B cell (primary cell): ENCODE results near the gene B4GALT5. TPM values are rescaled to one million over a fixed set of nuclear protein-coding genes. Genes with fewer than 3 reads are reported as not detected.

Experiments
- ATAC-seq: fragments of 200-7000 bp; cut with Tn5 transposase; one replicate; pipeline ENCODE4 v1.10.0; 2021; ENCODE audit warnings: low read depth, mild to moderate bottlenecking, moderate number of reproducible peaks, moderate library complexity
- CTCF ChIA-PET: fragments of 350-600 bp; sonication (Branson Sonifier 250); formaldehyde crosslinking; loops from one replicate; lab custom pipeline; 2021; ENCODE audit warnings: antibody characterized with exemption, inconsistent platforms; lab: Charles Lee
- POLR2A ChIA-PET: fragments of 350-600 bp; sonication (Branson Sonifier 250); formaldehyde crosslinking; loops from one replicate; lab custom pipeline; 2021; ENCODE audit warnings: antibody characterized with exemption; lab: Charles Lee
- DNase-seq: peaks from one replicate; pipeline ENCODE4 v3.0.0; 2013
- H2AFZ ChIP-seq: 2 replicates; pipeline ENCODE4 v1.6.1; 2012; ENCODE audit warnings: mild to moderate bottlenecking, low read depth, low read length; ENCODE audit not compliant: insufficient read depth, poor library complexity, severe bottlenecking
- H3K27ac ChIP-seq, 2 donors: 1 replicate in 1 of 2; 2 replicates in 1 of 2; pipeline ENCODE4 v1.5.1; 2012 to 2013; ENCODE audit warnings: low read length in 2 of 2, mild to moderate bottlenecking in 2 of 2, moderate library complexity in 1 of 2
- H3K27me3 ChIP-seq, 4 experiments: fragments of 200-600 bp in 1 of 4; sonication (generic) in 1 of 4; replicated peaks in 1 of 4; 1 replicate in 2 of 4; 2 replicates in 2 of 4; pipeline versions ENCODE4 v1.6.1 to v1.7.0; 2013 to 2016; ENCODE audit warnings: low read length in 3 of 4, mild to moderate bottlenecking in 2 of 4, mixed read lengths in 1 of 4, moderate library complexity in 1 of 4; ENCODE audit not compliant: insufficient read depth in 4 of 4, control insufficient read depth in 3 of 4; ENCODE audit errors: control extremely low read depth in 1 of 4
- H3K36me3 ChIP-seq, 2 experiments: replicated peaks in 1 of 2; 1 replicate in 1 of 2; 2 replicates in 1 of 2; pipeline versions ENCODE4 v1.6.1 to v1.7.1; 2013; ENCODE audit warnings: low read length in 1 of 2; ENCODE audit not compliant: insufficient read depth in 2 of 2, control insufficient read depth in 1 of 2; ENCODE audit errors: control extremely low read depth in 1 of 2, extremely low read depth in 1 of 2
- H3K4me1 ChIP-seq, 2 donors: fragments of 200-600 bp in 1 of 2; sonication (generic) in 1 of 2; 1 replicate in 1 of 2; 2 replicates in 1 of 2; pipeline versions ENCODE4 v1.5.1 to v1.6.1; 2013 to 2017; ENCODE audit warnings: low read length in 2 of 2; ENCODE audit not compliant: control insufficient read depth in 2 of 2, insufficient read depth in 2 of 2
- H3K4me2 ChIP-seq: replicated peaks from 2 replicates; pipeline ENCODE3; 2012; ENCODE audit warnings: mild to moderate bottlenecking, low read depth, low read length; ENCODE audit not compliant: poor library complexity, severe bottlenecking
- H3K4me3 ChIP-seq, 5 experiments: fragments of 200-600 bp in 1 of 5; sonication (generic) in 1 of 5; 1 replicate in 3 of 5; 2 replicates in 2 of 5; pipeline versions ENCODE4 v1.5.1 to v1.7.0; 2011 to 2016; ENCODE audit warnings: low read length in 4 of 5, mild to moderate bottlenecking in 4 of 5, low read depth in 2 of 5, control low read depth in 1 of 5, moderate library complexity in 1 of 5; ENCODE audit not compliant: insufficient read depth in 1 of 5; ENCODE audit errors: control extremely low read depth in 1 of 5, extremely low read depth in 1 of 5
- H3K79me2 ChIP-seq: fragments of 200-600 bp; sonication (generic); one replicate; pipeline ENCODE4 v1.6.0; 2016; ENCODE audit warnings: low read length; ENCODE audit not compliant: control insufficient read depth, insufficient read depth
- H3K9ac ChIP-seq: fragments of 200-600 bp; sonication (generic); 2 replicates; pipeline ENCODE4 v1.6.1; 2017; ENCODE audit warnings: mild to moderate bottlenecking, low read length, moderate library complexity
- H3K9me3 ChIP-seq, 3 donors: one replicate each; pipeline versions ENCODE4 v1.6.1 to v1.7.1; 2013; ENCODE audit warnings: low read length in 2 of 3; ENCODE audit not compliant: control insufficient read depth in 2 of 3, insufficient read depth in 1 of 3; ENCODE audit errors: control extremely low read depth in 1 of 3
- H4K20me1 ChIP-seq: 2 replicates; pipeline ENCODE4 v1.6.0; 2012; ENCODE audit warnings: mild to moderate bottlenecking, low read length; ENCODE audit not compliant: insufficient read depth, control insufficient read depth, poor library complexity, severe bottlenecking
- H3K27ac Mint-ChIP-seq: one replicate; pipeline ENCODE4 v1.8.0; 2021; ENCODE audit warnings: mixed read lengths
- H3K27me3 Mint-ChIP-seq: one replicate; pipeline ENCODE4 v1.8.0; 2021; ENCODE audit warnings: mixed read lengths
- H3K4me1 Mint-ChIP-seq: one replicate; pipeline ENCODE4 v1.8.0; 2021; ENCODE audit warnings: mixed read lengths
- H3K4me3 Mint-ChIP-seq: one replicate; pipeline ENCODE4 v1.8.0; 2021; ENCODE audit warnings: mixed read lengths
- H3K9me3 Mint-ChIP-seq: one replicate; pipeline ENCODE4 v1.8.0; 2022; ENCODE audit warnings: mixed read lengths; ENCODE audit not compliant: insufficient read depth
- EZH2 ChIP-seq: IDR thresholded peaks from 2 replicates; pipeline ENCODE4 v1.6.1; 2012; ENCODE audit warnings: borderline replicate concordance, low read depth, mild to moderate bottlenecking, moderate library complexity, low read length; ENCODE audit not compliant: insufficient read depth, poor library complexity, severe bottlenecking
- WGBS: methylation state at CpG from one replicate; pipeline ENCODE4 v1.1.5; 2013; ENCODE audit warnings: missing lambda C conversion rate; ENCODE audit not compliant: insufficient coverage; 5-methylcytosine and 5-hydroxymethylcytosine counted together
- intact Hi-C: fragments of 100-400 bp; cut with micrococcal nuclease; formaldehyde crosslinking; loops from one replicate; pipeline ENCODE4 v1.10.0; 2022
- polyA plus RNA-seq: library from polyadenylated mRNA; depleted of rRNA; stranded (reverse); fragments of >200 nt; gene quantifications from 2 replicates; pipeline ENCODE4 v1.2.3, GENCODE V29; 2012
- total RNA-seq, 2 donors: library from RNA; stranded (reverse); fragments of 120-200 nt in 1 of 2; gene quantifications; 1 replicate in 1 of 2; 2 replicates in 1 of 2; pipeline versions ENCODE4 v1.2.3 to v1.2.4, GENCODE V29; 2013 to 2022
- TF ChIP-seq, protein P1 (sequence below): fragments of 200-600 bp; IDR thresholded peaks from one replicate; pipeline ENCODE4 v1.8.0; 2022; ENCODE audit warnings: antibody characterized with exemption, mild to moderate bottlenecking

Gene B4GALT5
- total and polyA plus RNA-seq, 2 donors (not counting 1 experiment from before 2014, with no cell fraction given), result 3.4 to 7.3 TPM

DNA sequence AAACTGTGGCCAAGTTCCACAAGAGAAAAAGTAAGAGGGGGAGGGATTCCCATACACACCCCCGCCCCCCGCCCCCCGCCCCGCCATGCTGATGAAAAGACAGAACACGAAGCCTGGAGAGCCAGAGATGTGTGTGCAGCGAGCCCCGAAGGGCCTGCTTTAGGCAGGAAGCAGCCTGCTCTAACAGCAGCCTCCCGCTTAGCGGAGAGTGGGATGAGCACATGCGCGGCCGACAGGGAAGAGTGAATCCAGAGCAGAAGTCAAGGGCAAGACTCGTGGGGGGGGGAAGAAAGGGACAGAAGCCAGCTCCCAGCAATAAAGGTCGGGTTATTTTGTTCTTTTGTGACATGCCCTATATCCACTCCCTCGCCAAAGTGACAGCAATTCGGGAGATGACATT lies 78.5 kb downstream of the B4GALT5 start:
- peaks cover 2 to 24% of the 10 kb centered on the region in 2 donors for H3K4me1 ChIP-seq
- H3K4me2 ChIP-seq, result no peak overlapping the region
- H3K9me3 ChIP-seq, result no peaks in the 10 kb centered on the region
- Mint-ChIP-seq H3K4me3 (no peak overlapping the region), H3K27ac (no peak overlapping the region), H3K27me3 (no peaks in the 10 kb centered on the region), H3K4me1 (peaks cover 27% of the 10 kb centered on the region), H3K9me3 (no peaks in the 10 kb centered on the region)
- no peak overlapping the region for H2AFZ ChIP-seq
- peaks cover 0 to 24% of the 10 kb centered on the region in 2 experiments for H3K36me3 ChIP-seq
- no peaks in the 10 kb centered on the region for H3K27me3 ChIP-seq
- CTCF ChIA-PET, result interaction anchor here (1.8 kb wide), 1 partner anchor 25 kb away, joined by 6 read pairs; no protein-coding TSS in a partner anchor
- ATAC-seq, result no peak
- H4K20me1 ChIP-seq, result no peaks in the 10 kb centered on the region
- no peak overlapping the region for H3K4me3 ChIP-seq
- H3K79me2 ChIP-seq, result no peaks in the 10 kb centered on the region
- WGBS, result 90% methylated on average over 13 of the region's 16 CpGs
- no peak overlapping the region for H3K27ac ChIP-seq
- intact Hi-C loops, result no loop called here
- no peak overlapping the region for H3K9ac ChIP-seq
- DNase-seq, result no peak
- POLR2A ChIA-PET, result no interaction called here
- TF ChIP-seq, protein P1, sequence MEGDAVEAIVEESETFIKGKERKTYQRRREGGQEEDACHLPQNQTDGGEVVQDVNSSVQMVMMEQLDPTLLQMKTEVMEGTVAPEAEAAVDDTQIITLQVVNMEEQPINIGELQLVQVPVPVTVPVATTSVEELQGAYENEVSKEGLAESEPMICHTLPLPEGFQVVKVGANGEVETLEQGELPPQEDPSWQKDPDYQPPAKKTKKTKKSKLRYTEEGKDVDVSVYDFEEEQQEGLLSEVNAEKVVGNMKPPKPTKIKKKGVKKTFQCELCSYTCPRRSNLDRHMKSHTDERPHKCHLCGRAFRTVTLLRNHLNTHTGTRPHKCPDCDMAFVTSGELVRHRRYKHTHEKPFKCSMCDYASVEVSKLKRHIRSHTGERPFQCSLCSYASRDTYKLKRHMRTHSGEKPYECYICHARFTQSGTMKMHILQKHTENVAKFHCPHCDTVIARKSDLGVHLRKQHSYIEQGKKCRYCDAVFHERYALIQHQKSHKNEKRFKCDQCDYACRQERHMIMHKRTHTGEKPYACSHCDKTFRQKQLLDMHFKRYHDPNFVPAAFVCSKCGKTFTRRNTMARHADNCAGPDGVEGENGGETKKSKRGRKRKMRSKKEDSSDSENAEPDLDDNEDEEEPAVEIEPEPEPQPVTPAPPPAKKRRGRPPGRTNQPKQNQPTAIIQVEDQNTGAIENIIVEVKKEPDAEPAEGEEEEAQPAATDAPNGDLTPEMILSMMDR, result no peak
- TF ChIP-seq EZH2, result no peak

DNA sequence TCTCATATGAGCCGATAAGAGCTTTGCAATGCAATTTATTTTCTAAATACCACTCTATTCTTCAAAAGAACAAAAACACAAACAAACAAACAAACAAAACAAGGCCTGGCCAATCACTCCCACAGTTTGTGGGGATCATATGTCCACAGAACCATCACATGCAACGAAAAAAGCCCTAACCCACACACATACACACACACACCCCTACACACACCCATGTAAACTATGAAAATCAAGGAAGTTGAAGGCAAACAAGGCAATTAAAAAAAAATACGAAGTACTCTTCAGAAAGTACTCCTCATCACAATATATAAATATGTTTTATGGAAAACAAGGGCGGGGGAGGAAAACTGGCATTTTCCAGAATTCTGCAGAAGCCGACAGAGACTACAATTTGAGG lies 79.6 kb downstream of the B4GALT5 start:
- Mint-ChIP-seq H3K4me1 (peaks cover 33% of the 10 kb centered on the region), H3K27me3 (no peaks in the 10 kb centered on the region), H3K4me3 (no peak overlapping the region), H3K27ac (no peak overlapping the region), H3K9me3 (no peaks in the 10 kb centered on the region)
- DNase-seq (no peak), ATAC-seq (no peak)
- H3K4me1 ChIP-seq, result peaks cover 2 to 28% of the 10 kb centered on the region in 2 donors
- no peak overlapping the region for H3K27ac ChIP-seq
- H3K27me3 ChIP-seq, result no peaks in the 10 kb centered on the region
- H3K36me3 ChIP-seq, result peaks cover 0 to 18% of the 10 kb centered on the region in 2 experiments
- no peaks in the 10 kb centered on the region for H3K79me2 ChIP-seq
- WGBS, result 100% methylated on average over 1 of the region's 5 CpGs
- intact Hi-C loops, result no loop called here
- POLR2A ChIA-PET, result no interaction called here
- H3K4me2 ChIP-seq, result no peak overlapping the region
- CTCF ChIA-PET, result interaction anchor here (1.2 to 1.8 kb wide), 2 partner anchors 24 to 212 kb away, joined by 4 to 6 read pairs; no protein-coding TSS in a partner anchor
- no peak overlapping the region for H3K9ac ChIP-seq
- H2AFZ ChIP-seq, result no peak overlapping the region
- H4K20me1 ChIP-seq, result no peaks in the 10 kb centered on the region
- no peak for TF ChIP-seq EZH2
- TF ChIP-seq, protein P1, result no peak
- H3K4me3 ChIP-seq, result no peak overlapping the region
- peaks cover 0 to 3% (median 0%) of the 10 kb centered on the region in 3 donors for H3K9me3 ChIP-seq
